Glomerular visceral epithelial cell (primary cell): ENCODE results near the gene RARG.
"Not testable (repeated sequence)": the region's sequence is repeated elsewhere in the genome, so short reads cannot be mapped to it uniquely, and the experiment has no call there.

ENCODE experiments used
- DNase-seq: peaks from one replicate; pipeline ENCODE4 v3.0.0-alpha.2; 2016; ENCODE audit errors: extremely low spot score

RARG gene

GRCh38 chr12:53210843-53211242 lies 21.2 kb downstream of the RARG start:
- no peak for DNase-seq

DNA sequence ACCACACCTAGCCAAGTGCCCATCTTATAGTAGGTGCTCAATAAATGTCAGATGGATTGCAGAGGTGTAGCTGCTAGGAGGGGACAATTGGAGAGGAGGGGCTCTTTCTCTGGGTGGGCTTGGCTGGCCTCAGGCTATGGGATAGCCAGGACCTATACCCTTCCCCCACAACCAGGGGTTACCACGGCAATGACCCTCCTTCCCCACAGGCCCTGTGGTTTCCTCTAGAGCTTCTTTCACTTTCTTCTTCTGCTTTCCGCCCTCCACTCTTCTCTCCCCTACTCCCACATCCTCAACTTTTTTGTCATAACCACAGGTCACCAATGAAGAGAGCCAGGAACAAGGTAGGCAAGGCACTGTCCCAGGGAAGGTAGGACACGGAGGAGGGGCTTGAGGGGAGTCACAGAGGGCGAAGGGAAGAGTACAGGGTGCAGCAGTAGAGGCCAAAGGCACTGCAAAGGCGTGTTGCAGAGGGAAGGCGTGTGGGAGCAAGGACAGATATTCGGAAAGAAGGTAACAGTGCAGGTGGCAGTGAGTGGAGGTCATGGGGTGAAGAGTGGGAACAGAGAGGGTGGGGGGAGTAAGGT lies 23.0 kb downstream of the RARG start:
- no peak for DNase-seq

- no peak for DNase-seq
These were observed 23.6 kb downstream of the RARG start for GRCh38 chr12:53208435-53208834.

DNA sequence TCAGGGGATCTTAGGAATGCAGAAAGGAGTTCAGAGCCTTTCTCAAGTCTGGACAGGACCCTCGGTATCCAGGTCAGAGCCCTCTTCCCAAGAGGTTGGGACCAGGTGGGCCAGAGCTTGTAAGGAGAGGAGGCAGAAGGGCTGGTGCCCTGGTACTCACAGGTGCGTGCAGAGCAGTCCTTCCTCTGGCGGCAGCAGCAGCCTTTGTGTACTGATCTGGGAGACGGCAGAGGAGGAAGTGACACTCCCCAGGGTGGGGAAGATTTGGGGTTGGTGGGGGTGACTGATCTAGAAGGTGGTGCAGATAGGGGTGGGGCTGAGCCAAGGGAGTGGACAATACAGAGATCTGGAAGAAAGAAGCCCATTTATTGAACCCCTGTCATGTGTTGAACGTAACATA lies 25.0 kb downstream of the RARG start, which contains the start of gene ITGB7:
TSS of gene ITGB7 (minus strand) at position 210 of the 400 bp plus-strand sequence. CDS start 6,808 bp downstream, outside the sequence.
- DNase-seq, result no peak

GRCh38 chr12:53205747-53206419 lies 26.1 kb downstream of the RARG start:
- peak; percentile 79 for DNase-seq

- no peak for DNase-seq
These were observed 27.7 kb downstream of the RARG start for GRCh38 chr12:53204351-53204750.

GRCh38 chr12:53202316-53202715 lies 29.7 kb downstream of the RARG start:
- not testable (repeated sequence) for DNase-seq

GRCh38 chr12:53201639-53202038 lies 30.4 kb downstream of the RARG start:
- DNase-seq, result no peak

GRCh38 chr12:53201177-53201541 lies 30.9 kb downstream of the RARG start:
- peak; percentile 38 for DNase-seq

GRCh38 chr12:53200458-53201176 lies 31.4 kb downstream of the RARG start:
- DNase-seq, result peak; percentile 26

- DNase-seq, result no peak
These were observed 31.9 kb downstream of the RARG start for GRCh38 chr12:53200107-53200457.

- no peak for DNase-seq
These were observed 32.3 kb downstream of the RARG start for GRCh38 chr12:53199700-53200099.

GRCh38 chr12:53198486-53199110 lies 33.4 kb downstream of the RARG start:
- DNase-seq, result no peak

DNA sequence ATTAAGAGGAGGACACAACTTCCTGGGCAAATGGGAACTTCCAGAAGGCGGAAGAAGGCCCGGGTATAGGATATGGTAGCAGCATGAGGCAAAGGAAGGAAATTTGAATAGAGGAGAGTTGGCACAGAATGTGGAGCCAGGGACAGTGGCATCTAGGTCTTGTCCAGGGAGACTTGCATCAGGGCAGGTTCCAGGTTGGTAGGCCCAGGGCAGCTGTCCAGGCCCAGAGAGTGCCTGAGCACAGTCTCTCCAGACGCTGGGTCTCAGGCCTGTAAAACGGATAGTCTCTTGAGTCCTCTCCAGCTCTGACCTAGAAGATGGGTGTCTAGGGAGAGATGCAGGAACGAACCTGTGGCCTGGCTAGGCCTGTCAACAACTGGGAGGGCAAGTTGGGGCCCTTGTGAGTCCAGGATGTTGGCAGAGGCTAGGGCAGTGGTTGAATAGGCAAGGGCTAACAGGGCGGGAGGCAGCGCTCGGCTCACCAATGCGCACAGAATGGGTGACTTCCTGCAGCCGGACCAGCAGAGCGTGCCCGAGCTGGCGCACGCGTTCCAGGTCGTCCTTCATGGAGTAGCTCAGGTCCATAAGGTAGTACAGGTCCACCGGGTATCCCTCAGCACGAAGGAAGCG lies 34.9 kb downstream of the RARG start:
- DNase-seq, result no peak

GRCh38 chr12:53196486-53196885 lies 35.5 kb downstream of the RARG start:
- no peak for DNase-seq

GRCh38 chr12:53195516-53196420 lies 36.2 kb downstream of the RARG start:
- DNase-seq, result peak; percentile 41

DNA sequence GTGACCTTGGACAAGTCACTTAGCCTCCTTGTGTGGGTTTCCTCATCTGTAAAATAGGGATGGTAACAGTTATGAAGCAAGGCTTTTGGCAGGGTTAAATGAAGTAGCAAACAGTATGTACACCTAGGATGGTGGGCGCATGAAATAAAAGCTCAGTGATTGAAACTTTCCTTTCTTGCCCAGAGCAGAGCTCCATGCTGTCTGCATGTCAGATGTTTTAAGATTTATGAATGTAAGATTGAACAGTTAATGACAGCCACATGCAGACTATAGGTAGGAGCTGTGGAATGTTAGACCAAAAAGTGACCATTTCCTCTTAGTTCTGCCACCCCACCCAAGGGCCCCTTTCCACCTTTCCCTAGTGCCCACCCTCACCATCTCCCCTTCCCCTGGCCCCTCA lies 37.0 kb downstream of the RARG start:
- no peak for DNase-seq

GRCh38 chr12:53193985-53194716 lies 37.9 kb downstream of the RARG start:
- DNase-seq, result no peak

DNA sequence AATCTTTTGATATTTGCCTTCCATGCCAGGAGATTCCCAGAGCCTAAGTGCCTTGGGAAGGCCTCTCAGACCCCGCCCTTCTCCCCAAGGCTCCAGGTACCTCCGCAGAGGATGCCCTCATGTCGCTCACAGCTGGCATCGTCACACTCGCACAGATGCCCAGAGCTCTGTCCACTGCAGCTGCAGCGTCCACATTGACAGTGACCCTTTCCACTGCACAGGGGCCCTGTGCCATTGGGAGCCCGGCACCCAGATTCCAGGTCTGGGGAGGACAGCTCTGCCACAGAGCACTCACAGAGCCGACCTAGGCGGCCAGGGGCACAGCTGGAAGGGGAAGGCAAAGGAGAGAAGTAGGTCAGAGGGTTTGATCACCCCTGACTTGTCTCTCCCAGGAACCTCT lies 39.0 kb downstream of the RARG start:
- DNase-seq, result no peak

DNA sequence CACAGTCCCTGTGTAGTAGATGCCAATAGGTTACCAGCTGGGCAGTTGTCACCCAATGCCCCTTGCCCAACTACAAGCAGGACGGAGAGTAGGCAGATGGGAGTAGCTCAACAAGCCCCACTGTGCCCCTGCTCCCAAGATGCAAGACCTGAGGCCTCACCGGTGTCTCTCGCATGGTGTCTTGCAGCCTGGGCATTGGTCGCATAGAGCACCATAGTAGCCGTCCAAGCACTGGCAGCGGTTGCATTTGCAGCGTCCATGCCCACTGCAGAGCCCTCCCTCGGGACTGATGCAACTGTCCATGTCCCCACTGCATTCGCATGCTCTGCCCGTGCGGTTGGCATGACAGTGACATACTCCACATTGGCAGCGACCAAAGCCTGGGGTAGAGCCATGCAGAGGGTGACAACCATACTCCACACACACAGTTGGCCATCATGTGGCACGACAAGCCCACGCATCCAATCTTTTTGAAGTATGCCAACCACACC lies 39.4 kb downstream of the RARG start:
- no peak for DNase-seq
